ENCODE results near the gene SLC1A4. TPM values are rescaled to one million over a fixed set of nuclear protein-coding genes. Genes with fewer than 3 reads are reported as not detected.
"Not testable (repeated sequence)": the region's sequence is repeated elsewhere in the genome, so short reads cannot be mapped to it uniquely, and the experiment has no call there.

The SLC1A4 gene
- total RNA-seq, 4 donors from 2014 or later = 4.6 to 6.9 (median 5.4) TPM

GRCh38 chr2:65017335-65017734 is 28.1 kb downstream of the SLC1A4 start:
- H3K4me1 ChIP-seq = no peaks in the 10 kb centered on the region
- H3K27ac ChIP-seq = no peak overlapping the region
- intact Hi-C loops (cut with DNase I) = no loop called here
- DNase-seq = peak in 1 of 2 donors; percentile 5
- H3K9me3 ChIP-seq = no peaks in the 10 kb centered on the region
- no peaks in the 10 kb centered on the region for H3K36me3 ChIP-seq
- no peak for TF ChIP-seq POLR2A (IDR thresholded peaks at IDR 0.05)
- TF ChIP-seq CTCF (IDR thresholded peaks at IDR 0.05) = peak in 2 of 6 experiments; percentile 4 to 17
- no peak overlapping the region for H3K4me3 ChIP-seq (replicated peaks in 1 of 3)
- WGBS, 2 donors = 71 to 75% methylated on average over 4 of the region's 4 CpGs
- no peaks in the 10 kb centered on the region for H3K27me3 ChIP-seq

DNA sequence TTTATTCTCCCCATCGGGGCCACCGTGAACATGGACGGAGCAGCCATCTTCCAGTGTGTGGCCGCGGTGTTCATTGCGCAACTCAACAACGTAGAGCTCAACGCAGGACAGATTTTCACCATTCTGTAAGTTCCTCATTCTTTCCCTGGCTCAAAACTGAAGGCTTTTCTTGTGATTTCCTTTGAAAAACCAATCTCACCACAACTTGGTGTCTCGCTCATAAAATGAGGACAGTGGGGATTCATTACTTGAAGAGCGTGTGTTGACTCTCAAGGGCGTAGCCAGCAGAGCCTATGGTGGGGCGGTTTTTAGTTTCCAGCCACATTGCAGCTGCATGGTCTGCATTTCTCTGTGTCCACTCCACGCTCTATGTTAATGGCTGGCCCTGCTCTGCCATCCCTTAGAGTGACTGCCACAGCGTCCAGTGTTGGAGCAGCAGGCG is 29.0 kb downstream of the SLC1A4 start:
- Histone ChIP-seq H3K4me1 (no peaks in the 10 kb centered on the region), H3K27ac (no peak overlapping the region), H3K27me3 (no peaks in the 10 kb centered on the region), H3K9me3 (no peaks in the 10 kb centered on the region), H3K4me3 (replicated peaks in 1 of 3) (no peak overlapping the region), H3K36me3 (no peaks in the 10 kb centered on the region)
- intact Hi-C loops (cut with DNase I) = no loop called here
- 92 to 98% methylated on average over 15 of the region's 15 CpGs for WGBS, 2 donors
- peak in 1 of 2 donors; percentile 5 for DNase-seq
- no peak for TF ChIP-seq POLR2A (IDR thresholded peaks at IDR 0.05)
- no peak for TF ChIP-seq CTCF (IDR thresholded peaks at IDR 0.05)

GRCh38 chr2:65019010-65019409 is 29.8 kb downstream of the SLC1A4 start:
- no peak overlapping the region for H3K27ac ChIP-seq
- H3K4me1 ChIP-seq = no peaks in the 10 kb centered on the region
- no peaks in the 10 kb centered on the region for H3K36me3 ChIP-seq
- H3K9me3 ChIP-seq = no peaks in the 10 kb centered on the region
- no peak for DNase-seq
- no peak for TF ChIP-seq CTCF (IDR thresholded peaks at IDR 0.05)
- no peak for TF ChIP-seq POLR2A (IDR thresholded peaks at IDR 0.05)
- intact Hi-C loops (cut with DNase I) = no loop called here
- no peaks in the 10 kb centered on the region for H3K27me3 ChIP-seq
- WGBS, 2 donors = 75 to 79% methylated on average over 1 of the region's 1 CpG
- no peak overlapping the region for H3K4me3 ChIP-seq (replicated peaks in 1 of 3)

GRCh38 chr2:65019675-65020195 is 30.5 kb downstream of the SLC1A4 start:
- TF ChIP-seq CTCF (IDR thresholded peaks at IDR 0.05) (no peak), POLR2A (IDR thresholded peaks at IDR 0.05) (no peak)
- no peak overlapping the region for H3K27ac ChIP-seq
- H3K4me1 ChIP-seq = no peaks in the 10 kb centered on the region
- H3K27me3 ChIP-seq = no peaks in the 10 kb centered on the region
- 84 to 95% methylated on average over 7 to 8 of the region's 8 CpGs for WGBS, 2 donors
- intact Hi-C loops (cut with DNase I) = no loop called here
- H3K36me3 ChIP-seq = no peaks in the 10 kb centered on the region
- no peak overlapping the region for H3K4me3 ChIP-seq (replicated peaks in 1 of 3)
- no peak for DNase-seq
- H3K9me3 ChIP-seq = no peaks in the 10 kb centered on the region

GRCh38 chr2:65020251-65020650 is 31.1 kb downstream of the SLC1A4 start:
- H3K27me3 ChIP-seq; H3K4me3 ChIP-seq (replicated peaks in 1 of 3); DNase-seq; H3K36me3 ChIP-seq; H3K4me1 ChIP-seq; H3K27ac ChIP-seq; H3K9me3 ChIP-seq; intact Hi-C loops (cut with DNase I): not testable (repeated sequence)
- 96 to 98% methylated on average over 1 of the region's 1 CpG for WGBS, 2 donors

All from thyroid gland (tissue), 4 donors.